Gastroesophageal sphincter (tissue), 4 donors: ENCODE measurements around the gene CAMK2B. TPM values are rescaled to one million over a fixed set of nuclear protein-coding genes. Genes with fewer than 3 reads are reported as not detected.

ENCODE experiments used
- ATAC-seq: fragments of 150-250 bp; one replicate; pipeline ENCODE4 v1.9.1; 2016; ENCODE audit warnings: mild to moderate bottlenecking, moderate library complexity
- H3K27ac ChIP-seq, 4 donors: fragments of 200-600 bp; sonication (generic) in 3 of 4; 1 replicate in 3 of 4; 2 replicates in 1 of 4; pipeline ENCODE4 v1.5.1; 2016 to 2019
- H3K27me3 ChIP-seq: fragments of 200-600 bp; sonication (generic); one replicate; pipeline ENCODE4 v1.5.1; 2019
- H3K36me3 ChIP-seq, 2 donors: fragments of 200-600 bp; sonication (generic); one replicate each; pipeline ENCODE4 v1.5.1; 2019; ENCODE audit warnings: control low read depth in 1 of 2
- H3K4me1 ChIP-seq, 3 donors: fragments of 200-600 bp; sonication (generic); 1 replicate in 2 of 3; 2 replicates in 1 of 3; pipeline ENCODE4 v1.5.1; 2016 to 2019; ENCODE audit warnings: control low read depth in 2 of 3
- H3K4me3 ChIP-seq, 2 donors: fragments of 200-600 bp; sonication (generic); one replicate each; pipeline ENCODE4 v1.5.1; 2019; ENCODE audit warnings: mild to moderate bottlenecking in 1 of 2, moderate library complexity in 1 of 2
- H3K9me3 ChIP-seq, 3 donors: fragments of 200-600 bp; sonication (generic); one replicate each; pipeline ENCODE4 v1.5.1; 2017 to 2019; ENCODE audit warnings: control low read depth in 2 of 3
- CTCF ChIP-seq, 4 experiments: fragments of 200-600 bp in 2 of 4; fragments of 450-650 bp in 2 of 4; sonication (generic) in 1 of 4; IDR thresholded peaks; one replicate each; pipeline ENCODE4 v1.5.1; 2017 to 2019; ENCODE audit warnings: antibody characterized with exemption in 4 of 4, mild to moderate bottlenecking in 2 of 4, moderate library complexity in 2 of 4
- EP300 ChIP-seq: sonication (generic); formaldehyde crosslinking; IDR thresholded peaks from one replicate; pipeline ENCODE4 v1.6.1; 2017; ENCODE audit warnings: antibody characterized with exemption, mild to moderate bottlenecking
- POLR2A ChIP-seq, 2 donors: fragments of 450-650 bp; IDR thresholded peaks; one replicate each; pipeline ENCODE4 v1.6.1; 2017; ENCODE audit warnings: antibody characterized with exemption in 2 of 2, mild to moderate bottlenecking in 2 of 2, moderate library complexity in 1 of 2
- POLR2AphosphoS5 ChIP-seq: sonication (generic); formaldehyde crosslinking; IDR thresholded peaks from one replicate; pipeline ENCODE4 v1.6.1; 2017; ENCODE audit warnings: antibody characterized with exemption
- WGBS, 2 donors: methylation state at CpG; one replicate each; pipeline ENCODE4 v1.1.5; 2018; ENCODE audit warnings: low coverage in 1 of 2; 5-methylcytosine and 5-hydroxymethylcytosine counted together
- total RNA-seq, 4 donors: library from RNA; depleted of rRNA; stranded (reverse); fragments of >200 nt; gene quantifications; one replicate each; pipeline ENCODE4 v1.1.0, GENCODE V29; 2016

The CAMK2B gene
- total RNA-seq, 4 donors from 2014 or later = 0.27 to 1.5 (median 0.81) TPM

- H3K4me3 ChIP-seq = no peak overlapping the region
- H3K27me3 ChIP-seq = peaks cover 4% of the 10 kb centered on the region
- TF ChIP-seq POLR2A (IDR thresholded peaks at IDR 0.05) = no peak
- no peak for TF ChIP-seq EP300
- H3K9me3 ChIP-seq = no peaks in the 10 kb centered on the region
- no peaks in the 10 kb centered on the region for H3K4me1 ChIP-seq
- no peak overlapping the region for H3K27ac ChIP-seq
- H3K36me3 ChIP-seq = no peaks in the 10 kb centered on the region
- ATAC-seq = no peak
- WGBS, 2 donors = 50% methylated on average over 5 to 9 of the region's 22 CpGs
Observed at GRCh38 chr7:44232901-44233715, 92.3 kb downstream of the CAMK2B start.

GRCh38 chr7:44232396-44232795 is 93.0 kb downstream of the CAMK2B start:
- H3K4me3 ChIP-seq = no peak overlapping the region
- ATAC-seq = no peak
- no peak overlapping the region for H3K27ac ChIP-seq
- no peaks in the 10 kb centered on the region for H3K9me3 ChIP-seq
- TF ChIP-seq EP300 = no peak
- TF ChIP-seq CTCF (IDR thresholded peaks at IDR 0.05) = no peak
- no peak for TF ChIP-seq POLR2AphosphoS5
- TF ChIP-seq POLR2A (IDR thresholded peaks at IDR 0.05) = no peak
- peaks cover 8% of the 10 kb centered on the region for H3K27me3 ChIP-seq
- no peaks in the 10 kb centered on the region for H3K36me3 ChIP-seq
- WGBS, 2 donors = 90% methylated on average over 2 of the region's 13 CpGs; no CpG with 5 or more reads in 1 of the 2 donors
- H3K4me1 ChIP-seq = no peaks in the 10 kb centered on the region

- TF ChIP-seq CTCF (IDR thresholded peaks at IDR 0.05) (no peak), POLR2AphosphoS5 (no peak)
- WGBS, 2 donors = 80% methylated on average over 1 of the region's 12 CpGs; no CpG with 5 or more reads in 1 of the 2 donors
- no peaks in the 10 kb centered on the region for H3K36me3 ChIP-seq
- H3K9me3 ChIP-seq = no peaks in the 10 kb centered on the region
- H3K27ac ChIP-seq = no peak overlapping the region
- H3K4me3 ChIP-seq = no peak overlapping the region
- H3K4me1 ChIP-seq = no peaks in the 10 kb centered on the region
- no peak for ATAC-seq
- H3K27me3 ChIP-seq = peaks cover 16% of the 10 kb centered on the region
Observed at GRCh38 chr7:44231088-44231487, 94.3 kb downstream of the CAMK2B start.

GRCh38 chr7:44230286-44230685 is 95.1 kb downstream of the CAMK2B start:
- 100% methylated on average over 3 of the region's 7 CpGs; no CpG with 5 or more reads in 1 of the 2 donors for WGBS, 2 donors
- TF ChIP-seq EP300 (no peak), CTCF (IDR thresholded peaks at IDR 0.05) (no peak), POLR2A (IDR thresholded peaks at IDR 0.05) (no peak), POLR2AphosphoS5 (no peak)
- no peaks in the 10 kb centered on the region for H3K36me3 ChIP-seq

GRCh38 chr7:44229546-44230105 is 95.8 kb downstream of the CAMK2B start:
- H3K4me3 ChIP-seq = no peak overlapping the region
- H3K36me3 ChIP-seq = no peaks in the 10 kb centered on the region
- no peak for ATAC-seq
- 93% methylated on average over 4 of the region's 11 CpGs; no CpG with 5 or more reads in 1 of the 2 donors for WGBS, 2 donors
- H3K27me3 ChIP-seq = peaks cover 30% of the 10 kb centered on the region
- TF ChIP-seq POLR2AphosphoS5 (no peak), POLR2A (IDR thresholded peaks at IDR 0.05) (no peak), EP300 (no peak)
- H3K4me1 ChIP-seq = no peaks in the 10 kb centered on the region
- no peaks in the 10 kb centered on the region for H3K9me3 ChIP-seq
- H3K27ac ChIP-seq = no peak overlapping the region

More at GRCh38 chr7:44230286-44230685, 95.1 kb downstream of the CAMK2B start:
- H3K4me1 ChIP-seq = no peaks in the 10 kb centered on the region
- no peaks in the 10 kb centered on the region for H3K9me3 ChIP-seq
- no peak for ATAC-seq
- peaks cover 24% of the 10 kb centered on the region for H3K27me3 ChIP-seq
- H3K27ac ChIP-seq = no peak overlapping the region
- H3K4me3 ChIP-seq = no peak overlapping the region
